ENCODE results near the gene CAPNS2. TPM values are rescaled to one million over a fixed set of nuclear protein-coding genes. Genes with fewer than 3 reads are reported as not detected.

CAPNS2 gene
- total and polyA plus RNA-seq, 2 of the 8 experiments (the other 6 are each of a cell fraction or from before 2014, with no cell fraction given), result not detected

DNA sequence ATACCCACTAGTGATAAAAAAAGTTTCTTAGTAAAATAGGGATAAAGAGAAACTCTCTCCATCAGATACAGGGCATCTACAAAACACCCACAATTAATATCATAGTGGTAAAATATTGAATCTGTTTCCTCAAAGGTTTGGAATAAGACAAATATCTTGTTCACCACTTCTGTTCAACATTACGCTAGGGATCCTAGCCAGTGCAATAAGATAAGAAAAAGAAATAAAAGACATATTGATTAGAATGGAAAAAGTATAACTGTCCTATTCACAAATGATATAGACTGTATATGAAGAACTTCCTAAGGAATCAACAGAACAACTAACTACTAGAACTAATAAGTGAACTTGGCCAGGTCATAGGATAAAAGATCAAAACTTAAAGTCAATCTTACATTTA is 44.7 kb upstream of the CAPNS2 start:
- Histone ChIP-seq H4K8ac (ENCODE audit: extremely low read depth, insufficient read depth, low read length) (no peak overlapping the region), H4K20me1 (replicated peaks in 1 of 2; ENCODE audit: control insufficient read depth in 1 of 2, insufficient read depth in 2 of 2, low read length in 2 of 2) (no peaks in the 10 kb centered on the region), H3K4ac (replicated peaks; ENCODE audit: insufficient read length, low read depth, low read length) (no peak overlapping the region), H3K9me3 (ENCODE audit: insufficient read depth in 2 of 2, low read depth in 1 of 2, low read length in 1 of 2) (peaks cover 0 to 12% of the 10 kb centered on the region in 2 experiments; a peak in 2 of 4 replicates), H2AK5ac (ENCODE audit: low read depth, low read length) (no peak overlapping the region), H3K9ac (replicated peaks in 1 of 4; ENCODE audit: extremely low read depth in 1 of 4, low read depth in 3 of 4, low read length in 3 of 4) (no peak overlapping the region), H3K18ac (ENCODE audit: extremely low read depth, low read length) (no peak overlapping the region), H2BK120ac (replicated peaks; ENCODE audit: low read depth, low read length) (no peak overlapping the region), H3K4me2 (ENCODE audit: insufficient read depth in 1 of 2, low read depth in 2 of 2, low read length in 2 of 2) (no peak overlapping the region), H3K36me3 (ENCODE audit: control insufficient read depth in 2 of 4, insufficient read depth in 4 of 4, low read length in 3 of 4) (no peaks in the 10 kb centered on the region), H3K27me3 (replicated peaks in 1 of 4; ENCODE audit: control insufficient read depth in 3 of 4, extremely low read depth in 1 of 4, insufficient read depth in 3 of 4, low read length in 3 of 4) (no peaks in the 10 kb centered on the region), H2BK5ac (ENCODE audit: low read depth, low read length) (no peak overlapping the region), H2BK12ac (ENCODE audit: low read depth, low read length) (no peak overlapping the region), H2BK15ac (ENCODE audit: low read length) (no peak overlapping the region), H3K23ac (ENCODE audit: insufficient read length) (no peak overlapping the region), H3K56ac (replicated peaks; ENCODE audit: insufficient read length, low read depth, low read length) (no peak overlapping the region), H3K4me1 (replicated peaks in 1 of 4; ENCODE audit: control insufficient read depth in 3 of 4, insufficient read depth in 4 of 4, low read length in 3 of 4) (no peaks in the 10 kb centered on the region), H3K27ac (ENCODE audit: low read depth, low read length) (no peak overlapping the region), H2BK20ac (ENCODE audit: low read length) (no peak overlapping the region), H3K79me1 (ENCODE audit: low read depth, low read length) (no peaks in the 10 kb centered on the region), H2AFZ (ENCODE audit: low read length) (no peak overlapping the region), H3K23me2 (ENCODE audit: low read depth, low read length) (no peaks in the 10 kb centered on the region), H3K4me3 (ENCODE audit: extremely low read depth in 1 of 4, insufficient read depth in 2 of 4, low read depth in 3 of 4, low read length in 4 of 4) (no peak overlapping the region), H4K5ac (ENCODE audit: insufficient read length, low read depth, low read length) (no peak overlapping the region), H4K91ac (replicated peaks; ENCODE audit: insufficient read length, low read length) (no peak overlapping the region), H3K79me2 (ENCODE audit: control insufficient read depth in 1 of 2, insufficient read depth in 2 of 2, low read length in 2 of 2) (no peaks in the 10 kb centered on the region), H3K14ac (ENCODE audit: insufficient read length) (no peak overlapping the region)
- ChIA-PET POLR2A (ENCODE audit: partially characterized antibody) (no interaction called here), CTCF (ENCODE audit: partially characterized antibody) (no interaction called here)
- no peak for FAIRE-seq
- 3% methylated on average over 1 of the region's 1 CpG; no CpG with 5 or more reads in 1 of the 2 experiments for WGBS, 2 experiments (ENCODE audit: extremely low coverage in 1 of 2, insufficient coverage in 1 of 2, insufficient read length in 1 of 2, insufficient replicate concordance in 2 of 2, low coverage in 1 of 2, low lambda C conversion rate in 2 of 2, missing lambda C conversion rate in 1 of 2)
- no peak for DNase-seq (ENCODE audit: low read depth in 1 of 2, low spot score in 2 of 2)
- no peak for TF ChIP-seq JUND (IDR thresholded peaks at IDR 0.05; ENCODE audit: low read length)
- no peak for TF ChIP-seq YY1 (IDR thresholded peaks at IDR 0.05; ENCODE audit: low read depth, low read length)
- no peak for TF ChIP-seq NANOG (IDR thresholded peaks at IDR 0.05; ENCODE audit: insufficient read depth, low read depth, low read length, poor library complexity, severe bottlenecking)
- TF ChIP-seq HDAC6 (IDR thresholded peaks at IDR 0.05; ENCODE audit: low read depth, low read length), result no peak
- TF ChIP-seq SP1 (IDR thresholded peaks at IDR 0.05; ENCODE audit: low read depth, low read length), result no peak
- TF ChIP-seq EP300 (IDR thresholded peaks at IDR 0.05; ENCODE audit: borderline replicate concordance in 1 of 2, low read depth in 2 of 2, low read length in 2 of 2), result no peak
- no peak for TF ChIP-seq KDM1A (IDR thresholded peaks at IDR 0.05; ENCODE audit: borderline replicate concordance, low read length)
- no peak for TF ChIP-seq FOSL1 (IDR thresholded peaks at IDR 0.05; ENCODE audit: insufficient read depth, low read depth, low read length)
- TF ChIP-seq GTF2F1 (IDR thresholded peaks at IDR 0.05; ENCODE audit: borderline replicate concordance, low read depth, low read length), result no peak
- TF ChIP-seq BACH1 (IDR thresholded peaks at IDR 0.05; ENCODE audit: low read length), result no peak
- TF ChIP-seq CEBPB (IDR thresholded peaks at IDR 0.05; ENCODE audit: low read depth, low read length), result no peak
- no peak for TF ChIP-seq BCL11A (IDR thresholded peaks at IDR 0.05; ENCODE audit: low read depth in 2 of 2, low read length in 2 of 2)
